GM21619 (cell line): ENCODE results near the gene MYLIP.
A peak's percentile ranks its signal among the peaks of the same experiment; 100 is the strongest.

Experiments used
- ATAC-seq: cut with Tn5 transposase; IDR thresholded peaks from one replicate; pipeline ENCODE4 v1.9.1; 2021; ENCODE audit not compliant: unreplicated experiment

The MYLIP gene

DNA sequence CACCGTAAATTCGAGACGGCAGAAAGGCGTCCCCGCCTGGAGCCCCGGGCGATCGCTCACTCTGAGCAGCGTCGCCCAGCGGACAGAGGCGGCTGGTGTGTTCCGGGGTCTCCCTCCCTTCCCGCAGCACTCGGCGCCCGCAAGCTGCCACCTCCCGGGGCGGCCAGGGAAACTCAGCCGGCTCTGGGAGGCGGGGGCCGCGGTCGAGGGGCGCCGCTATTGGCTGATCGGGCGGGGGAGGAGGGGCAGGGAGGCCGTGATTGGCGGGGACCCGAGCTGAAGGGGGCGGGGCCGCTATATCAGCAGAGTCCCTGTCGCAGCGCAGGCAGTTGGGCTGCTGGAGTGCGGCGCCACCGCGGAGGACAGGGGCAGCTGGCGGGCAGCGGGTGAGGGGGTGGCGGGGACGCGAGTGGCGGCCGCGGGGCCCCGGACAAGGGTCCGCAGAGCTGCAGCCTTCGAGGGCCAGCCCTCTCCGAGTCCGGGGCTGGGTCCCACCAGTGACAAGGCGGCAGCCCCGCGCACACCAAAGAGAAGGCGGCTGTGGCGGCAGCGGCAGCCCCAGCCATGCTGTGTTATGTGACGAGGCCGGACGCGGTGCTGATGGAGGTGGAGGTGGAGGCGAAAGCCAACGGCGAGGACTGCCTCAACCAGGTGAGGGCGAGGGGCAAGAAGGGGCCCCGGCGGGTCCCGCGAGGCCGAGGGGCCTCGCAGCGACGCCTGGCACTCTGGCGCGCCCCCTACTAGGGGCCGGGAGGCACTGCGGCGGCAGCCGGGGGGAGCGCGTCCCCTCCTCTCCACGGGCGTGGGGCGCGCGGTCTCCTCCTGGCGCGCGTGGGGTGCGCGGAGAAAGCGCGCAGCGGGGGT lies at the start of gene MYLIP:
TSS of gene MYLIP (plus strand) at position 328 of the 864 bp plus-strand sequence. CDS start at position 565, 237 bp downstream.
- ATAC-seq, result peak; percentile 65

DNA sequence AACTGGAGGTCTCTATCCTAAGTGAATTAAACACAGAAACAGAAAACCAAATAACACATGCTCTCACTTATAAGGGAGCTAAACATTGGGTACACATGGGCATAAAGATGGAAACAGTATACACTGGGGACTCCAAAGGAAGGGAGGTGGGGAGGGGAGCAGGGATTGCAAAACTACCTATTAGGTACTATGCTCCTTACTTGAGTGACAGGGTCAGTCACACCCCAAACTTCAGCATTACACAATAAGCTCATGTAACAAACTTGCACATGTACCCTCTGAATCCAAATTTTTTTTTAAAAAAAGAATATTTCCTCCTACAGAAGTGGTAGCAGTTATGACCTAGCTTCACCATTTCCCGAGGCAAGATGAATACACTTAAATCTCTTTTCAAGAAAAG lies 49.5 kb upstream of the MYLIP start:
- ATAC-seq, result no peak

DNA sequence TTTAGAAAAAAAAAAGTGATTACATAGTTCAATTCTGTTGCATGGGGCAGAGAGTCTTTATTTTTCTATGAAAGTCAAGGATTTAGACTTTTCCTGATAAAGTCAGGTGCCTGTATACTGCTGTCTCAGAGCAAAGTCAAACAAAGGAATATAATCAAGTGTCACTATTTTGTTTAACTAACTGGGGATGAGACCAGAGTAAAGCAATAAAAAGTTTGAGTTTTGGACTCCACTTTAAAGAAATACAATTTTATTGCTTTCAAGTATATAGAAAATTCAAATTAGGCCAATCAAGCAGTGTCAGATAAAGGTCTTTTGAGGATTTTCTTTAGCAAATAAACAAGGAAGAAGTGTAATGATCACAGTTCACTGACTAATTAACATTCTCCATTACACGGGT lies 48.7 kb upstream of the MYLIP start:
- no peak for ATAC-seq

DNA sequence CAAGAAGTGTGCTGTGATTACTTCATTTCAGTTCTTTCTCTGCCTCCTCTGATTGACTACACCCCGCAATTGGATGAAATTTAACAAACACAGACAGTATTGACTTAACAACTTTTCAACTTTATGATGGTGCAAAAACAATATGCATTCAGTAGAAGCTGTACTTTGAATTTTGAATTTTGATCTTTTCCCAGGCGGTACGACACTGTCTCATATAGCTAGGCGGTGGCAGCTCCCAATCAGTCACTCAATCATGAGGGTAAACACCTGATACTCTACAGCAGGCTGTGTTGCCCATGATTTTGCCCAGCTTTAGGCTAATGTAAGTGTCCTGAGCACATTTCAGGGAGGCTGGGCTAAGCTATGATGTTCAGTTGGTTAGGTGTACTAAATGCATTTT lies 47.6 kb upstream of the MYLIP start:
- no peak for ATAC-seq

DNA sequence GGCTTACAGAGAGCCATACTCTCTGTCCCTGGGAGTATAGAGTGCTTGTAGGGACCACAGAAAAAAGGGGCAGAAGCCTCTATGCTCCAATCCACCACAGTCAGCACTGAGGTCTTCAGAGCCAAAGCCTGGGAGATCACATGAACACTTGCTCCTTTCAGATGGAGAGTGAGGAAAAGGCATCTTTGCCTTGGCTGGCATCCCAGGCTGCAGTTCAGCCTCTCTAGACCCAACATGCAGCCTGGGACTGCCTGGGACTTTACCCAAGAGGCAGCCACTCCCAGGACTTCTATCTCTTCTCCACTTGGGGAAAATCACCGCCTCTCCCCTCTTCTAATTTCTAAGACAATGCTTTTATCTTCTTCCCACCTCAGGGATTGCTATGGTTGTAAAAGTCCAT lies 46.5 kb upstream of the MYLIP start:
- no peak for ATAC-seq

DNA sequence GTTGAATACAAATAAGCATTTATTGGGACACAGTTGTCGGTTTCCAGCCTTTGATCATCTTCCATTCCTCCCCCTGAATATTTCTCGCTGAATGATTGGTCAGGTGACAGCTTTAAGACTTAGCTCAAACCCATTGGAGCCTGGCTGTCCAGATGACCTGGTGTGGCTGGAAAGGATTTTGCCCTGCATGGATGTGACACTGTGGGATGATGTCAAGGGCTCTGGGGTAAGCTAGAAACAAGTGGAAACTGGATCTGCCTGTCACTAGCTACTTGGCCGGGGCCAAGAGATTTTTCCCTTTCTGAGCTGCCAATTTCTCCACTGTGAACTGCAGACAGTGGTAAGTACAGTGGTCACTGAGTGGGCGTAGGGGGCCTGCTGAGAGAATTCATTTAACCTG lies 41.9 kb upstream of the MYLIP start:
- no peak for ATAC-seq

DNA sequence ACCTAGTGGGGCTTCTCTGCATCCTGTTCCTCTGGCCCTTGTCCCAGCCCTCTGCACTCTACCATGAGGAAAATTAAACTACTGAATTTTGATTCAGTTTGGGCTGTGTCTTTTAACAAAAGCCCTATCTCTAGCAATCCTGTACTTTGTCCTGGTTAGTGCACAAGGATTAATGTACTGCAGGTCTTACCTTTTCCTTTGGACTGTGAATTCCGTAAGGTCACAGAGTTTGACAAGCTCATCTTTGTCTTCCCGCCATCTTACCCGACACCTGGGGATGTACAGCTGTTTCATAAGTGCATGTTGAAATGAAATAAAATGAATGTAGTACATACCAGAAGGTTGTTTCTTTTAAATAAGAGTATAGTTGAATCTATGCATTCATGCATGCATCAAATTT lies 41.5 kb upstream of the MYLIP start:
- no peak for ATAC-seq

DNA sequence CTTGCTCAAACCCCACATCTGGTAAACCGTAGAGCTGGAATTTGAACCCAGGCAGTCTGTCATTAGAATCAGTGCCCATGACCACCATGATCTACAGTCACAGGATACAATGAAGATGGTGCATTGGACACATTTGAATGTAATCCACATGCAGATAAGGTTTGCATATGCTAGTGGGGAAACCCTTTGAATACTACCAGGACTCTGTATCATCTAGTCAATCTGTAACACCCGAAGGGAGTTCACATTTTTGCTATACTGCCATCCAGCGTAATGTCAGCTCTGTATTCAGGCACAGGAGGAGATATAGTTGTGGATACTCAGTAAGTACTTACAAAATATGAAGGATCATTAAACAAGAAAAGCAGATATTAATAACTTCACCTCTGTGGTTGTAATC lies 40.5 kb upstream of the MYLIP start:
- ATAC-seq, result no peak

DNA sequence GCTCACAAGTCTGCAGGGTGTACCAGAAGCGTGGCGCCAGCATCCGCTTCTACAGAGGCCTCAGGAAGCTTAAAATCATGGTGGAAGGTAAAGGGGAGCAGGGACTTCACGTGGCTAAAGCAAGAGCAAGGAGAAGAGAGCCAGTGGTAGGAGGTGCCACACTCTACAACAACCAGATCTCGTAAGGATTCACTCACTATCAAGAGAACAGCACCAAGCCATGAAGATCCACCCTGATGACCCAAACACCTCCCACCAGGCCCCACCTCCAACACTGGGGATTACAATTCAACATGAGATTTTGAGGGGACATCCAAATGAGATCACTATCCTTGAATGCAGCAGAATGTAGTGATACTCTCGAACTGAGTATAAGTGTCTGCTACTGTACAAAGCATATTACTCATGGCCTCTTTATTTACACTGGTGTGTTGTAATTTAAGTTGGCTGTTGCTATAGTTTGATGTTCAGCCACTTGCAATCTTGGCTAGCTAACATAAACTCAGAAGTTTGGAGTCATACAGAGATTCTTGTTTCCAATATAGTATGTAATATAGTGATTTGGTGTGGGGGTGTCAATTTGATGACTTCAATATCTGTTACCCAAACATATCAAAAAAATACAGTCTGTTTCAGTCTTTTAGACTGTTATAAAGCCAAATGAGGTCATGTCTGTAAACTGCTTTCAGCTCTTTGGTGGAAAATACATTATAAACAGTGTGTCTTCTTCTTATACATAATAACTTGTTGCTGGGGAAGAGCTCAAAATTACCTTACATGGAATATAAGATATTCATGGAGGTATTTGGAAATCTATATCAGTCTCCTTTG lies 39.4 kb upstream of the MYLIP start:
- ATAC-seq, result no peak

DNA sequence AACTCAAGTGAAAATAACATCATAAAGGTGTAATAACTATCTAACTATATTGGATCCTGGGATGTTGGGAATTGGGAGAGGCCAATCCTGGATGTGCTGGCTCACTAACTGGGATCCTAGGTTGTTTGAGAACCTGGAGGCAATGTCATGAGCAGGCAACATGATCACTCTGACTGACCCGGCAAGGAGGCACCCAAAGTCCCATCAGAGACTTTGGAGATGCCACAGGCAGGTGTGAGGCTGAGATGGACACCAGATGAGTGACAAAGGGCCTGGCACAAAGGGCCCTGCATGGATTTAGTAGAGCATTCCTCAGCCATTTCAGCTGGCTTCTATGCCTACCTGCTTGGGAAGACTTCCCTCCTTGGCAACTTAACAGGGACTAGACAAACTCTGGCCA lies 38.4 kb upstream of the MYLIP start:
- ATAC-seq, result no peak

DNA sequence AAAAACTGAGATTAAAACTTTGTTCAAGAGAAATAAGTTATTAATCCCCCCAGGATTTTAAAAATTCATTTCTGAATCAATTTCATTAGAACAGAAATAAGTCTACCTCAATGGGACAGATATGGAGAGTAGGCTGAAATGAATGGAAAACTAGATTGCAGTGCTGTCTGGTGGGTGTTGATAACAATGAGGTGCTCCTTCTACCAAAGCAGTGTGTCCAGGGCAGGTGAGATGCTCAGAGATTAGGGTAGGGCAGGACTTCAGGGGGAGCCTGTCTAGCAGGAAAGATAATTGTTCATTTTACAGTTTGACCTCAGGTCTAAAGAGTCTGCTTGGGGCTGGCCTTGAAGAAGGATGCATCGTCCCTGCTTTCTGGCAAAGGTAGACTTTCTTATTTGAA lies 38.0 kb upstream of the MYLIP start:
- ATAC-seq, result no peak

DNA sequence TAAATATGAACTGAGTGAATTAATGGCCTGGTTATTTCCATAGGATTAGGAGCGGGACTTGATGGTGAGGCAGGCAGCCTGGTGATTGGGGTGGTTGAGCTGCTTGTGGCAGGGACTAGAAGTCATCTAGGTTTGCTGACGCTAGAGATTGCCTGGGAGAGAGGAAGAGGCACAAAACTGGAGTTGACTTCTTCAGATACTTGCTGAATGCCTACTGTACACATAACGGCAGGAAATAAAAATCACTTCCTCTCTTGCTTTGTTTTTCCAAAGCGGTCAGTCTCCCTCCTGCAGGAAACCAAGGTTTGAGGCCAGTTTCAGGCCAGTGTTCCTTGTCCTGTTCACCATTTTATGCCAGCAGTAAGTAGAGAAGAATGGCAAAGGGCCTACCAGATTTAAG lies 36.7 kb upstream of the MYLIP start:
- ATAC-seq, result no peak

DNA sequence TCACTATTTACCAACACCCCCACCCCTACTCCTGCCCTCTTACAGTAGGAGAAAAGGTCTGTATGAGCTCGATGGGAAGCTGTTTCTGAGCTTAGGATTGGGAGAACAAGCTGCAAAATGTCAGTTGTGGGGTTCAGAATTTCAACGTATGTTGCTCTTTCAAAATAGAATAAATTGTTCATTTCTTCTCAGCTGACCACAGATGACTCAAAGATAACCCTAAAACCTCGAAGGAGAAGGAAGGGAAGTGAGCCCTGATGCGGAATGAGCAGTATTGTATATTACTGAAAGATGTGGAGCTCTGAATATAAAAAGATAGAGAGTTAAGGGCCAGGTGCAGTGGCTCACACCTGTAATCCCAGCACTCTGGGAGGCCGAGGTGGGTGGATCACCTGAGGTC lies 35.9 kb upstream of the MYLIP start:
- no peak for ATAC-seq

DNA sequence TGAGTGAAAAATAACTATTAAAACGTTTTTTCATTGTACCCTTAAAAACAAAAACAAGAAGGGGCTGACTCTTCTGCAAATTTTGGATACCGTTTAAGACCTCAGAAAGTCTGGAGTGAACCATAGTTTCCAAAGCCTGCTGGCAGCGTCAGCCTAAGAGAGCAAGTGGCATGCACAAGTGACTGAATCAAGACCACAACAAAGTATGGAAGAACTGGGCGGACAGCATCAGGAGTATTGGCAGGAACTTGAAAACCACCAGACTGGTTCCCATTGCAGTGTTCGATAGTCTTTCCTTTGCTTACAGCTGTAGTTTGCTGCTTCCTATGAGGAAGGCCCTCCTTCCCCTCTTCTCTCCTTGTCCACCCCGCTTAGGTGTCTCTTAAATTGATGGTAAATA lies 33.7 kb upstream of the MYLIP start:
- ATAC-seq, result no peak

DNA sequence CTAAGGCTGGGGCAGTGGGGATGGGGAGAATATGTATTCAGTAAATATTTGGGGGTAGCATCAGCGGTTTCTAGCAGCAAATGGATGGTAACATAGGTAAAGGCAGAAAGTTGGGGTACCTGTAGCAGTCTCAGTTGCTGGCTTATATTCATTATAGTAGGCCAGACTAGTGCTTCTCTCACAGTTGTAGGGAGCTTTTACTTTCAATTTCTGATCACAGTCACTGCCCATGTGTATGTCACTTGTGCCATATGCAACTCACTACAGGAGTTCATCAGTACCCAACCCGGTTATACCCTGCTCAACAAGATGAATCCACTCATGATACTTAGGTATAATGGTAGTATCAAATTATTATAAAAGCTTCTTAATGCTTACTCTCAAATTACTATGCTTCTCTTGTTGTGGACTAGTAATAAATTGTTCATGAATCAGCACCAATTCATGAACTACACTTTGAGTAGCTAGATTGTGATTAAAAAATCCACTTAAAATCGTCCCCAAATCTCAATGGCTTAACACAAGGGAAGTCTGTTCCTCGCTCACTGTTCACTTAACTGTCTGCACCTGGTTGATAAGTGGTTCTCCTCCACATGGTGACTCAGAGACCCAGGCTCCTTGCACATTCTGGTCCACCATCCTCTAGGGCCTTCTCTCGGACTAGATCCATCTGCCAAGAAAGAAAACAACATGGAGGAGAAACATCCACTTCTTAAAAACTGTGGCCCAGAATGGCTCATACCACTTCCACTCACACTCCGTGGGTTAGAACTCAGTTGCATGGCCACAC lies 31.3 kb upstream of the MYLIP start:
- ATAC-seq, result peak; percentile 80

DNA sequence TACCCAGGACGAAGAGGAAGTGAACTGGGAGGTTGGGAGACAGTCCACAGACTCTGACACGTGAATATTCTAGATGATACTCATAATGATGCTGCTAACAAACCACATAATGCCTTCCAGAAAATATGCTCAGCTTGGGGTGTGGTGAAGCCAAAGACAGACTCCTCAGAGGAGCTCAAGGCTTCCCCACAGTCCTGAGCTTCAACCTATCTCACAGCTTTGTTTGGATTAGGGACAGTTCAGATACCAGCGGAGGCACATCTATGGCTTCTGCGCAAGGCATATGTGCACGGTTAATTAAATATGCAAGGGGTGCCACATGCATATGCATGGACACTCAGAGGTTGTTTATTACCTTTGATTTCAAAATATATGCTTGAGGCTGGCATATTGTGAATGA lies 30.7 kb upstream of the MYLIP start:
- ATAC-seq, result no peak

DNA sequence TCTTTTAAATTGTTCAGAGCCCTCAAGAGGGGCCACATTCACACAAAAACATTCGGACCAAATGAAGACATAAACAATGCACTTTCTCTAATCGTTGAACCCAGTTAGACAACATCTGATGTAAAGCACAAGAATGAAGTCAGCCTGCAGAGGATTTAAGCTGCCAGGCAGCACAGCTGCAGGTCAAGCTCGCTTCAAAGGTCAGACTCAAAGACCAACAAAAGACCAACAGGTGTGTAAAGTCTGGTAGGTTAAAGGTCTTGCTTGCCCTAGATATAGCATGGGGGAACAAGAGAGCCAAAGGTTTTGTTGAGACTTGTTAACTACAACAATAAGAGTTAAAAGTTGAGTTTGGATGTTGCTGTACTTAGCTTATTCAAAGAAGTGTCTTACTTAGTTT lies 26.7 kb upstream of the MYLIP start:
- ATAC-seq, result no peak

DNA sequence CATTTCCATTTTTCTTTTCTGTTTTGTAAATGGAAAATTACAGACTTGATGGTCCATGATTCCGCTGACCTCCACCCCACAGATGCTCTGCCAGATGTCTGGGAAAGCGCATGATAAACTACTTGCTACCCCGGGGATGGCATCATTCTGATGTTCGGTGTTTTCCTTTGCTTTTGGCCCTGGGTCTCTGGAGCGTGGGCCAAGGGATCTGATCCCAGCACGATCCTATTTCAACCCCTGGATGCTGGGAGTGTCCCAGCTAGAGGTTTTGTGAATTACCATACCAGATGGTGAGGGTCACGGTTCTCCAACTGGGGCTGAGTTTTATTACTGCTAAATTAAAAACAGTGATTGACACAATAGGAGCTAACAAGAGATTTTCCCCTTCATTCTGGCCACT lies 25.2 kb upstream of the MYLIP start:
- ATAC-seq, result no peak

DNA sequence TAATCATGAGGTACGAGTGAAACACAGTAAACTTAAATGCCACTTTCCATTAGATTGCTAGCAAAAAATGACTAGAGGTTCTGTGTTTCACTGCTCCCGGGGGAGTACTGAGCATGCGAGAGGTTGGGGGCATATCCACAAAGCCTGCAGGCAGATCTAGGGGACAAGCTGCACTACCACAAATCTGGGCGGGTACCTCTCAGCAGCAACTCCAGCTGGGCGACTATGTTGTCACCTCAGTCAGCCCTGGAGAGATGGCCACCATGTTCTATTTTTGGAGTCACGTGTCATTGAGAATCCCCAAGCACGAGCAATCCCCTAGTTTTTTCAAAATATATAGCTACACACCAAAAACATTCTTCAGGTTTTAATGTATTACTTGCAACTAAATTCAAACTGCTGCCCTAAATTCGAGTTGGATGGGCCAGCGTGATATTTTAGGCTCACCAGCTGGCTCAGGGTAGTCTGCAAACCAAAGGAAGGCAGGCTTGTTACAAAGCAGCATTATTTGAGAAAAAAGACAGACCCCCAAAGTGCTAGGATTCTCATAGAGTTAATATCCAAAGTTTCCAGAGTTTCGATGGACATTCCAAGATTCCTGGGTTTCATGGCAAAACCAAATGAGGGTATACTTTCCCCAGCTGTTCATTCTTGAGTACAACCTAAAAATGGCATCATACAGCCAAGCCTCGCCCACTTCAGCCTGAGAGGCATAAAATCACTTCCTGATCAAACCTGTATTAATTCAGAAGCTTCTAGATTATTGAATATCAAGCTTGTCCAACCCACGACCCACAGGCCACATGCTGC lies 24.1 kb upstream of the MYLIP start:
- ATAC-seq, result no peak

DNA sequence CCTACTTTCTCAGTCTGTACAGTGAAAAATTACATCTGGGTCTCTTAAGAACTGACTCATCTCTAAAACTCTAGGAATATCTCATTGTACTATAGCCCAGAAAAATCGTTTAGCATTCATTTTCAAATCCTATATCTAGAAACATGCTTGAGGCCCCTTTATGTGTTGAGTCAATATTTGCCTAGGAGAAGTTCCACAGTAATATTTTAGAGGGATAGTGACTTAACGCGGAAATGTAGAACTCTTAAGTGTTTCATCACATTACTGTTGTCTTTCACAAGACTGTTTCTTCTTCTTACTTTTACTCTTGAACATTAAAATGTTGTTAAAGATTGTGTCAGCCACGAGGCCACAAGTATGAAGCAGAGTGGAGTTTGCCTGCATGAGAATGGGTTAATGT lies 23.0 kb upstream of the MYLIP start:
- ATAC-seq, result no peak
